Loucy (cell line): Measurements from ENCODE around the gene EFNA3.
A peak's percentile ranks its signal among the peaks of the same experiment; 100 is the strongest.

Source experiments
- H2AFZ ChIP-seq: fragments of 200-600 bp; sonication (generic); 2 replicates; pipeline ENCODE4 v1.6.0; 2016; ENCODE audit warnings: antibody characterized with exemption, mild to moderate bottlenecking, low read length, moderate library complexity
- H3F3A ChIP-seq: fragments of 200-600 bp; 2 replicates; pipeline ENCODE4 v1.6.0; 2016; ENCODE audit warnings: antibody characterized with exemption, low read depth, mild to moderate bottlenecking
- H3K27me3 ChIP-seq: fragments of 200-600 bp; sonication (generic); 2 replicates; pipeline ENCODE4 v1.6.1; 2014; ENCODE audit warnings: low read length, mild to moderate bottlenecking; ENCODE audit not compliant: insufficient read depth, poor library complexity, severe bottlenecking
- H3K36me3 ChIP-seq: fragments of 200-600 bp; sonication (generic); 2 replicates; pipeline ENCODE4 v1.6.1; 2016; ENCODE audit warnings: low read length; ENCODE audit not compliant: insufficient read depth
- H3K4me1 ChIP-seq: fragments of 200-600 bp; sonication (generic); 2 replicates; pipeline ENCODE4 v1.5.1; 2014; ENCODE audit warnings: low read length, mild to moderate bottlenecking; ENCODE audit not compliant: insufficient read depth, poor library complexity, severe bottlenecking
- H3K4me2 ChIP-seq: fragments of 200-600 bp; sonication (generic); 2 replicates; pipeline ENCODE4 v1.6.0; 2014; ENCODE audit warnings: antibody characterized with exemption, low read length, low read depth, mild to moderate bottlenecking; ENCODE audit not compliant: poor library complexity, severe bottlenecking
- H3K4me3 ChIP-seq: fragments of 200-600 bp; sonication (generic); 2 replicates; pipeline ENCODE4 v1.5.1; 2014; ENCODE audit warnings: low read length, mild to moderate bottlenecking, mixed read lengths; ENCODE audit not compliant: poor library complexity, severe bottlenecking
- H3K79me2 ChIP-seq: fragments of 200-600 bp; sonication (generic); 2 replicates; pipeline ENCODE4 v1.6.1; 2014; ENCODE audit warnings: low read length; ENCODE audit not compliant: insufficient read depth
- H3K9ac ChIP-seq: fragments of 200-600 bp; sonication (generic); 2 replicates; pipeline ENCODE4 v1.6.0; 2014; ENCODE audit warnings: mild to moderate bottlenecking, low read depth, low read length, moderate library complexity; ENCODE audit not compliant: poor library complexity, severe bottlenecking
- H3K9me2 ChIP-seq: fragments of 200-600 bp; sonication (generic); replicated peaks from 2 replicates; pipeline ENCODE4 v1.6.1; 2016; ENCODE audit warnings: low read depth, low read length, mixed read lengths
- H3K9me3 ChIP-seq: fragments of 200-600 bp; sonication (generic); 2 replicates; pipeline ENCODE4 v1.6.1; 2014; ENCODE audit warnings: mild to moderate bottlenecking, antibody characterized with exemption, low read length, low read depth; ENCODE audit not compliant: insufficient read depth
- H4K20me1 ChIP-seq: fragments of 200-600 bp; sonication (generic); 2 replicates; pipeline ENCODE4 v1.6.0; 2014; ENCODE audit warnings: antibody characterized with exemption, low read length, mild to moderate bottlenecking; ENCODE audit not compliant: insufficient read depth, poor library complexity, severe bottlenecking
- EZH2phosphoT487 ChIP-seq: fragments of 200-600 bp; IDR thresholded peaks from 2 replicates; pipeline ENCODE4 v1.6.1; 2018; ENCODE audit warnings: antibody characterized with exemption, mild to moderate bottlenecking, moderate library complexity, borderline replicate concordance
- TF ChIP-seq, protein P1 (sequence below): fragments of 200-600 bp; sonication (generic); conservative IDR thresholded peaks from 2 replicates; pipeline ENCODE4 v1.5.1; 2014; ENCODE audit warnings: mild to moderate bottlenecking, antibody characterized with exemption, low read length

The EFNA3 gene

DNA sequence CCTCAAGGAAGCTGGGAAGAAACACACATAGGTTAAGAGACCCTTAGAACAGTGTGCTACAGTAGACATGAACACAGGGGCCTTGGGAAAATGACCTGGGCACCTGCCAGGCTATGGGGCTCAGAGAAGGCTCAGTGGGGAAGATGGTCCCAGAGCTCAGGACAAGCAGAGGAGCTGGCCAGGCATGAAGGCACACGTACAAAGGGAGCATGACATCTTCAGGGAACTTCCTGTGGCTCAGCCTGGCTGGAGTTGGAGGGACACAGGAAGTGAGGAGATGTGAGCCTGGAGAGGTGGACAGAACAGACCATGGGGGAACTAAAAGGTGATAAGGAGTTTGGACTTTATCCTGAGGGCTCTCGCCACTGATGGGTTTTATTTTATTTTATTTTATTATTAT is 53.2 kb downstream of the EFNA3 start:
- no peak overlapping the region for H3K4me3 ChIP-seq
- peaks cover 15% of the 10 kb centered on the region for H3K27me3 ChIP-seq
- no peak overlapping the region for H2AFZ ChIP-seq
- no peaks in the 10 kb centered on the region for H3K9me2 ChIP-seq
- no peak for TF ChIP-seq EZH2phosphoT487
- TF ChIP-seq, protein P1, sequence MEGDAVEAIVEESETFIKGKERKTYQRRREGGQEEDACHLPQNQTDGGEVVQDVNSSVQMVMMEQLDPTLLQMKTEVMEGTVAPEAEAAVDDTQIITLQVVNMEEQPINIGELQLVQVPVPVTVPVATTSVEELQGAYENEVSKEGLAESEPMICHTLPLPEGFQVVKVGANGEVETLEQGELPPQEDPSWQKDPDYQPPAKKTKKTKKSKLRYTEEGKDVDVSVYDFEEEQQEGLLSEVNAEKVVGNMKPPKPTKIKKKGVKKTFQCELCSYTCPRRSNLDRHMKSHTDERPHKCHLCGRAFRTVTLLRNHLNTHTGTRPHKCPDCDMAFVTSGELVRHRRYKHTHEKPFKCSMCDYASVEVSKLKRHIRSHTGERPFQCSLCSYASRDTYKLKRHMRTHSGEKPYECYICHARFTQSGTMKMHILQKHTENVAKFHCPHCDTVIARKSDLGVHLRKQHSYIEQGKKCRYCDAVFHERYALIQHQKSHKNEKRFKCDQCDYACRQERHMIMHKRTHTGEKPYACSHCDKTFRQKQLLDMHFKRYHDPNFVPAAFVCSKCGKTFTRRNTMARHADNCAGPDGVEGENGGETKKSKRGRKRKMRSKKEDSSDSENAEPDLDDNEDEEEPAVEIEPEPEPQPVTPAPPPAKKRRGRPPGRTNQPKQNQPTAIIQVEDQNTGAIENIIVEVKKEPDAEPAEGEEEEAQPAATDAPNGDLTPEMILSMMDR = no peak
- H3F3A ChIP-seq = no peaks in the 10 kb centered on the region
- H4K20me1 ChIP-seq = peaks cover 2% of the 10 kb centered on the region
- no peak overlapping the region for H3K9ac ChIP-seq
- H3K36me3 ChIP-seq = no peaks in the 10 kb centered on the region
- H3K79me2 ChIP-seq = peaks cover 10% of the 10 kb centered on the region; the same call in 1 of the 2 replicates
- no peaks in the 10 kb centered on the region for H3K9me3 ChIP-seq
- no peak overlapping the region for H3K4me2 ChIP-seq
- peaks cover 33% of the 10 kb centered on the region for H3K4me1 ChIP-seq

- H3K9me3 ChIP-seq = no peaks in the 10 kb centered on the region
- no peak overlapping the region for H3K4me2 ChIP-seq
- peaks cover 28% of the 10 kb centered on the region for H3K79me2 ChIP-seq
- no peaks in the 10 kb centered on the region for H3K36me3 ChIP-seq
- no peaks in the 10 kb centered on the region for H3F3A ChIP-seq
- H3K9me2 ChIP-seq = no peaks in the 10 kb centered on the region
- peaks cover 24% of the 10 kb centered on the region for H3K4me1 ChIP-seq
- H3K27me3 ChIP-seq = no peaks in the 10 kb centered on the region
- no peak overlapping the region for H3K9ac ChIP-seq
- H4K20me1 ChIP-seq = peaks cover 8% of the 10 kb centered on the region
- no peak overlapping the region for H2AFZ ChIP-seq
- no peak overlapping the region for H3K4me3 ChIP-seq
- no peak for TF ChIP-seq EZH2phosphoT487
- TF ChIP-seq, protein P1 = no peak
Measured at GRCh38 chr1:155133799-155134281, 55.2 kb downstream of the EFNA3 start.

DNA sequence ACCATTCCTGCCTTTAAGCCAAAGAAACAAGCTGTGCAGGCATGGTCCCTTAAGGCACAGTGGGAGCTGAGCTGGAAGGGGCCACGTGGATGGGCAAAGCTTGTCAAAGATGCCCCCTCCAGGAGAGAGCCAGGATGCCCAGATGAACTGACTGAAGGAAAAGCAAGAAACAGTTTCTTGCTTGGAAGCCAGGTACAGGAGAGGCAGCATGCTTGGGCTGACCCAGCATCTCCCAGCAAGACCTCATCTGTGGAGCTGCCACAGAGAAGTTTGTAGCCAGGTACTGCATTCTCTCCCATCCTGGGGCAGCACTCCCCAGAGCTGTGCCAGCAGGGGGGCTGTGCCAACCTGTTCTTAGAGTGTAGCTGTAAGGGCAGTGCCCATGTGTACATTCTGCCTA is 55.7 kb downstream of the EFNA3 start:
- Histone ChIP-seq H3K4me1 (peaks cover 21% of the 10 kb centered on the region), H2AFZ (no peak overlapping the region), H3K4me2 (peak overlapping the region; percentile 98), H4K20me1 (peaks cover 8% of the 10 kb centered on the region), H3K9me2 (no peaks in the 10 kb centered on the region), H3K79me2 (peaks cover 33% of the 10 kb centered on the region), H3K4me3 (peak overlapping the region; percentile 98), H3K9me3 (no peaks in the 10 kb centered on the region), H3K9ac (peak overlapping the region; percentile 95), H3K27me3 (no peaks in the 10 kb centered on the region), H3F3A (no peaks in the 10 kb centered on the region), H3K36me3 (no peaks in the 10 kb centered on the region)
- TF ChIP-seq EZH2phosphoT487 = no peak

- H3K27me3 ChIP-seq = no peaks in the 10 kb centered on the region
- H3F3A ChIP-seq = no peaks in the 10 kb centered on the region
- no peaks in the 10 kb centered on the region for H3K36me3 ChIP-seq
- peak overlapping the region; percentile 98 for H3K4me3 ChIP-seq
- H3K9me2 ChIP-seq = no peaks in the 10 kb centered on the region
- H3K9ac ChIP-seq = peak overlapping the region; percentile 95
- TF ChIP-seq EZH2phosphoT487 = no peak
- TF ChIP-seq, protein P1 = no peak
- H3K79me2 ChIP-seq = peaks cover 39% of the 10 kb centered on the region
- peak overlapping the region; percentile 89 for H2AFZ ChIP-seq
- no peaks in the 10 kb centered on the region for H3K9me3 ChIP-seq
- H3K4me1 ChIP-seq = peaks cover 21% of the 10 kb centered on the region
- H4K20me1 ChIP-seq = peaks cover 8% of the 10 kb centered on the region
- H3K4me2 ChIP-seq = peak overlapping the region; percentile 98
Measured at GRCh38 chr1:155134880-155135414, 56.3 kb downstream of the EFNA3 start.
